HepG2 (cell line): ENCODE measurements around the gene TXNDC9. TPM values are rescaled to one million over a fixed set of nuclear protein-coding genes. Genes with fewer than 3 reads are reported as not detected.

Source experiments
- FOXA1 ChIP-seq, 2 experiments: fragments of 450-650 bp in 1 of 2; sonication (generic) in 1 of 2; formaldehyde crosslinking in 1 of 2; IDR thresholded peaks; 2 replicates each; pipeline versions ENCODE4 v1.4.0 to v1.6.1; 2016 to 2020; ENCODE audit warnings: missing genetic modification reagents in 1 of 2
- GATAD2A ChIP-seq: IDR thresholded peaks from 2 replicates; pipeline ENCODE4 v1.6.1; 2016
- HNRNPUL1 ChIP-seq: fragments of 200-400 bp; formaldehyde crosslinking; IDR thresholded peaks from 2 replicates; pipeline ENCODE4 v1.6.1; 2017; ENCODE audit warnings: low read depth, mild to moderate bottlenecking, low read length, moderate library complexity
- KAT8 ChIP-seq: IDR thresholded peaks from 2 replicates; pipeline ENCODE4 v1.6.1; 2016; ENCODE audit warnings: missing genetic modification reagents, missing compliant biosample characterization
- KLF11 ChIP-seq: IDR thresholded peaks from 2 replicates; pipeline ENCODE4 v1.6.1; 2016; ENCODE audit warnings: missing compliant biosample characterization
- MED8 ChIP-seq: sonication (generic); formaldehyde crosslinking; IDR thresholded peaks from 2 replicates; pipeline ENCODE4 v1.8.1; 2023; ENCODE audit warnings: mild to moderate bottlenecking, missing genetic modification reagents; ENCODE audit not compliant: insufficient replicate concordance
- PHF21A ChIP-seq: sonication (generic); formaldehyde crosslinking; IDR thresholded peaks from 2 replicates; pipeline ENCODE4 v1.5.0; 2020; ENCODE audit warnings: mild to moderate bottlenecking, missing genetic modification reagents
- PHF5A ChIP-seq: IDR thresholded peaks from one replicate; pipeline ENCODE4 v1.6.1; 2018; ENCODE audit warnings: low read depth, missing genetic modification reagents; ENCODE audit not compliant: unreplicated experiment
- RAD21 ChIP-seq: fragments of 450-650 bp; formaldehyde crosslinking; IDR thresholded peaks from 2 replicates; pipeline ENCODE4 v1.5.0; 2020; ENCODE audit warnings: mild to moderate bottlenecking
- SKI ChIP-seq: fragments of 450-650 bp; IDR thresholded peaks from one replicate; pipeline ENCODE4 v1.6.1; 2018; ENCODE audit warnings: mild to moderate bottlenecking; ENCODE audit not compliant: partially characterized antibody
- SRF ChIP-seq: IDR thresholded peaks from 2 replicates; pipeline ENCODE4 v1.6.1; 2011; ENCODE audit warnings: mild to moderate bottlenecking, low read depth, low read length, moderate library complexity
- SSRP1 ChIP-seq: IDR thresholded peaks from 2 replicates; pipeline ENCODE4 v1.6.1; 2016; ENCODE audit warnings: control low read depth
- XBP1 ChIP-seq: sonication (generic); formaldehyde crosslinking; IDR thresholded peaks from 2 replicates; pipeline ENCODE4 v1.5.0; 2020; ENCODE audit warnings: missing genetic modification reagents
- ZNF335 ChIP-seq: sonication (generic); formaldehyde crosslinking; IDR thresholded peaks from 2 replicates; pipeline ENCODE4 v1.4.0; 2020; ENCODE audit warnings: missing genetic modification reagents
- ZNF451 ChIP-seq: sonication (generic); formaldehyde crosslinking; IDR thresholded peaks from 2 replicates; pipeline ENCODE4 v1.5.0; 2020; ENCODE audit warnings: mild to moderate bottlenecking, missing genetic modification reagents
- polyA plus RNA-seq, 8 experiments: library from polyadenylated mRNA; depleted of rRNA in 3 of 8; stranded (reverse) in 7 of 8; unstranded in 1 of 8; fragments of >200 nt; fragmentation: Illumina TruSeq in 4 of 8; extraction: Trizol in 4 of 8; gene quantifications; 2 replicates each; pipeline versions ENCODE4 v1.2.1 to v1.2.3, GENCODE V29; 2011 to 2016; ENCODE audit warnings: low read depth in 4 of 8, missing spikeins in 1 of 8, mixed read lengths in 1 of 8; ENCODE audit not compliant: insufficient read depth in 1 of 8
- total RNA-seq, 5 experiments: library from RNA; depleted of rRNA; stranded (reverse); fragments of >200 nt; fragmentation: Illumina TruSeq; extraction: Trizol; gene quantifications; 2 replicates each; pipeline ENCODE4 v1.2.3, GENCODE V29; 2016; ENCODE audit warnings: low read depth in 1 of 5
- TF ChIP-seq, protein P1 (sequence below): sonication (generic); formaldehyde crosslinking; IDR thresholded peaks from 2 replicates; pipeline ENCODE4 v1.4.0; 2020; ENCODE audit warnings: missing genetic modification reagents, mild to moderate bottlenecking, borderline replicate concordance
- TF ChIP-seq, protein P2 (sequence below): sonication (generic); formaldehyde crosslinking; IDR thresholded peaks from 2 replicates; pipeline ENCODE4 v1.4.0; 2020; ENCODE audit warnings: missing genetic modification reagents
- TF ChIP-seq, protein P3 (sequence below): IDR thresholded peaks from 2 replicates; pipeline ENCODE4 v1.6.1; 2016; ENCODE audit warnings: low read depth, borderline replicate concordance
- TF ChIP-seq, protein P4 (sequence below): sonication (generic); formaldehyde crosslinking; conservative IDR thresholded peaks from 2 replicates; pipeline ENCODE4 v1.8.1; 2023; ENCODE audit warnings: missing genetic modification reagents
- TF ChIP-seq, protein P5 (sequence below): sonication (generic); formaldehyde crosslinking; IDR thresholded peaks from 2 replicates; pipeline ENCODE4 v1.8.0; 2022; ENCODE audit warnings: mild to moderate bottlenecking, missing genetic modification reagents; ENCODE audit not compliant: insufficient replicate concordance

Gene TXNDC9
- total and polyA plus RNA-seq, 2 of the 13 experiments (the other 11 are each of a cell fraction or from before 2014, with no cell fraction given): 35.2 to 94.6 TPM

DNA sequence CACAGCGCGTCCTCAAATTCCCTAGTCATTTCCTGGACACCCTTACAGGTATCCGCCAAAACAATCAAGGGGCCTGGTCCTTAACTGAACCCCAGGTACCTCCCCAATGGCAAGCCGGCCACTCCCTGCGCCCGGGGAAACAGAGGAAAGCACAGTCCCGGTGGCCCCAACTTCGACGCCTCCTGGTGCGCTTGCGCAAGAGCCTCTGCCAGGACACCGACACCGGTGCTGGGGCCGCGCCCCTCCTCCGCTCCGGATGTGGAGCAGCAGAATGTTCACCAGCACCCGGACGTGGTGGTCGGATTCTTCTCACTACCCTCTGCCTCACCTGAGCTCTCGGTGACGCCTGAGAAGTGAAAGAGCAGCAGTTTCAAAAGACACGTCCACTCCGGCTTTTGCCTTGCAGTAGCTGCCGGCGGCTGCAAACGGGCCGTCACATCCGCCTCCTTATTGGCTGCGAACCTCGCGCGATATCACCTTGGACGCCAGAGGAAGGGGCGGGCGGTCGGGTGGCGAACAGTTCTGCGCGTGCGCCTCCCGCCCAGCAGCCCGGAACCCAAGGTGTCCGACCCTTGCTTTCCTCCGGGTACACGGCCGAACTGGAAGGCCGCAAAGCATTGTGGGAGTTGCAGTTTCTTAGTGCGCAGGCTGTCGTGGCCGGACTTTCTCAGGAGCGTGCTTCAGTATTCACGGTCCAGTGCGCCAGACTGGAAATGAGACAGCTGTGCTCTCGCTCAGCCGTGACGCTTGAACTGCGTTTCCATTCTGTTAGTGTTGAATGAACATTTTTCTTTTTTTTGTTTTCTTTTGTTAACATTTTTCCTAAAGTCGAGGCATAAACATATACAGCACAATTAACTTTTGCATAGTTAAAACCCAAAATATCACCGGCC, at the start of gene TXNDC9 (continued):
- TF ChIP-seq, protein P1, sequence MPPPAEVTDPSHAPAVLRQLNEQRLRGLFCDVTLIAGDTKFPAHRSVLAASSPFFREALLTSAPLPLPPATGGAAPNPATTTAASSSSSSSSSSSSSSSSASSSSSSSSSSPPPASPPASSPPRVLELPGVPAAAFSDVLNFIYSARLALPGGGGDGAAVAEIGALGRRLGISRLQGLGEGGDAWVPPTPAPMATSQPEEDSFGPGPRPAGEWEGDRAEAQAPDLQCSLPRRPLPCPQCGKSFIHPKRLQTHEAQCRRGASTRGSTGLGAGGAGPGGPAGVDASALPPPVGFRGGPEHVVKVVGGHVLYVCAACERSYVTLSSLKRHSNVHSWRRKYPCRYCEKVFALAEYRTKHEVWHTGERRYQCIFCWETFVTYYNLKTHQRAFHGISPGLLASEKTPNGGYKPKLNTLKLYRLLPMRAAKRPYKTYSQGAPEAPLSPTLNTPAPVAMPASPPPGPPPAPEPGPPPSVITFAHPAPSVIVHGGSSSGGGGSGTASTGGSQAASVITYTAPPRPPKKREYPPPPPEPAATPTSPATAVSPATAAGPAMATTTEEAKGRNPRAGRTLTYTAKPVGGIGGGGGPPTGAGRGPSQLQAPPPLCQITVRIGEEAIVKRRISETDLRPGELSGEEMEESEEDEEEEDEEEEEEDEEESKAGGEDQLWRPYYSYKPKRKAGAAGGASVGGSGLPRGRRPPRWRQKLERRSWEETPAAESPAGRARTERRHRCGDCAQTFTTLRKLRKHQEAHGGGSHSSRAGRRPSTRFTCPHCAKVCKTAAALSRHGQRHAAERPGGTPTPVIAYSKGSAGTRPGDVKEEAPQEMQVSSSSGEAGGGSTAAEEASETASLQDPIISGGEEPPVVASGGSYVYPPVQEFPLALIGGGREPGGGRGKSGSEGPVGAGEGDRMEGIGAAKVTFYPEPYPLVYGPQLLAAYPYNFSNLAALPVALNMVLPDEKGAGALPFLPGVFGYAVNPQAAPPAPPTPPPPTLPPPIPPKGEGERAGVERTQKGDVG (CRISPR knock-in tag): peak; percentile 98; the same call in 1 of the 2 replicates
- peak; percentile 71; the same call in 1 of the 2 replicates for TF ChIP-seq SRF
- peak; percentile 96 for TF ChIP-seq PHF5A (CRISPR knock-in tag)
- TF ChIP-seq SSRP1 (CRISPR knock-in tag): no peak
- TF ChIP-seq MED8 (CRISPR knock-in tag): peak; percentile 72
- TF ChIP-seq, protein P2, sequence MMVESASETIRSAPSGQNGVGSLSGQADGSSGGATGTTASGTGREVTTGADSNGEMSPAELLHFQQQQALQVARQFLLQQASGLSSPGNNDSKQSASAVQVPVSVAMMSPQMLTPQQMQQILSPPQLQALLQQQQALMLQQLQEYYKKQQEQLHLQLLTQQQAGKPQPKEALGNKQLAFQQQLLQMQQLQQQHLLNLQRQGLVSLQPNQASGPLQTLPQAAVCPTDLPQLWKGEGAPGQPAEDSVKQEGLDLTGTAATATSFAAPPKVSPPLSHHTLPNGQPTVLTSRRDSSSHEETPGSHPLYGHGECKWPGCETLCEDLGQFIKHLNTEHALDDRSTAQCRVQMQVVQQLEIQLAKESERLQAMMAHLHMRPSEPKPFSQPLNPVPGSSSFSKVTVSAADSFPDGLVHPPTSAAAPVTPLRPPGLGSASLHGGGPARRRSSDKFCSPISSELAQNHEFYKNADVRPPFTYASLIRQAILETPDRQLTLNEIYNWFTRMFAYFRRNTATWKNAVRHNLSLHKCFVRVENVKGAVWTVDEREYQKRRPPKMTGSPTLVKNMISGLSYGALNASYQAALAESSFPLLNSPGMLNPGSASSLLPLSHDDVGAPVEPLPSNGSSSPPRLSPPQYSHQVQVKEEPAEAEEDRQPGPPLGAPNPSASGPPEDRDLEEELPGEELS (CRISPR knock-in tag): peak; percentile 59
- TF ChIP-seq ZNF335 (CRISPR knock-in tag): peak; percentile 85; the same call in 1 of the 2 replicates
- TF ChIP-seq FOXA1 (IDR thresholded peaks at IDR 0.05): no peak
- TF ChIP-seq FOXA1 (CRISPR knock-in tag; IDR thresholded peaks at IDR 0.05): peak; percentile 59
- TF ChIP-seq, protein P3, sequence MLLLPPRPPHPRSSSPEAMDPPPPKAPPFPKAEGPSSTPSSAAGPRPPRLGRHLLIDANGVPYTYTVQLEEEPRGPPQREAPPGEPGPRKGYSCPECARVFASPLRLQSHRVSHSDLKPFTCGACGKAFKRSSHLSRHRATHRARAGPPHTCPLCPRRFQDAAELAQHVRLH (CRISPR knock-in tag): peak; percentile 95; the same call in 1 of the 2 replicates
- TF ChIP-seq, protein P4, sequence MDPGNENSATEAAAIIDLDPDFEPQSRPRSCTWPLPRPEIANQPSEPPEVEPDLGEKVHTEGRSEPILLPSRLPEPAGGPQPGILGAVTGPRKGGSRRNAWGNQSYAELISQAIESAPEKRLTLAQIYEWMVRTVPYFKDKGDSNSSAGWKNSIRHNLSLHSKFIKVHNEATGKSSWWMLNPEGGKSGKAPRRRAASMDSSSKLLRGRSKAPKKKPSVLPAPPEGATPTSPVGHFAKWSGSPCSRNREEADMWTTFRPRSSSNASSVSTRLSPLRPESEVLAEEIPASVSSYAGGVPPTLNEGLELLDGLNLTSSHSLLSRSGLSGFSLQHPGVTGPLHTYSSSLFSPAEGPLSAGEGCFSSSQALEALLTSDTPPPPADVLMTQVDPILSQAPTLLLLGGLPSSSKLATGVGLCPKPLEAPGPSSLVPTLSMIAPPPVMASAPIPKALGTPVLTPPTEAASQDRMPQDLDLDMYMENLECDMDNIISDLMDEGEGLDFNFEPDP (CRISPR knock-in tag): no peak
- TF ChIP-seq ZNF451 (CRISPR knock-in tag): peak; percentile 91
- TF ChIP-seq GATAD2A (CRISPR knock-in tag): peak; percentile 79
- TF ChIP-seq RAD21 (CRISPR knock-in tag): peak; percentile 46
- peak; percentile 98 for TF ChIP-seq KAT8 (CRISPR knock-in tag)
- TF ChIP-seq XBP1 (CRISPR knock-in tag): no peak
- peak; percentile 51 for TF ChIP-seq SKI
- TF ChIP-seq HNRNPUL1: no peak
- TF ChIP-seq, protein P5, sequence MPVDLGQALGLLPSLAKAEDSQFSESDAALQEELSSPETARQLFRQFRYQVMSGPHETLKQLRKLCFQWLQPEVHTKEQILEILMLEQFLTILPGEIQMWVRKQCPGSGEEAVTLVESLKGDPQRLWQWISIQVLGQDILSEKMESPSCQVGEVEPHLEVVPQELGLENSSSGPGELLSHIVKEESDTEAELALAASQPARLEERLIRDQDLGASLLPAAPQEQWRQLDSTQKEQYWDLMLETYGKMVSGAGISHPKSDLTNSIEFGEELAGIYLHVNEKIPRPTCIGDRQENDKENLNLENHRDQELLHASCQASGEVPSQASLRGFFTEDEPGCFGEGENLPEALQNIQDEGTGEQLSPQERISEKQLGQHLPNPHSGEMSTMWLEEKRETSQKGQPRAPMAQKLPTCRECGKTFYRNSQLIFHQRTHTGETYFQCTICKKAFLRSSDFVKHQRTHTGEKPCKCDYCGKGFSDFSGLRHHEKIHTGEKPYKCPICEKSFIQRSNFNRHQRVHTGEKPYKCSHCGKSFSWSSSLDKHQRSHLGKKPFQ (CRISPR knock-in tag): peak; percentile 40
- peak; percentile 80 for TF ChIP-seq PHF21A (CRISPR knock-in tag)
- peak; percentile 71 for TF ChIP-seq KLF11
